Glutamatergic neuron (in vitro differentiated cells): ENCODE data around the gene NEDD1. TPM values are rescaled to one million over a fixed set of nuclear protein-coding genes. Genes with fewer than 3 reads are reported as not detected.

Experiments
- DNase-seq: peaks from one replicate; pipeline ENCODE4 v3.0.0; 2022
- H3K27ac Mint-ChIP-seq: one replicate; pipeline ENCODE4 v1.8.0; 2020; ENCODE audit warnings: mild to moderate bottlenecking, mixed read lengths, inconsistent platforms; ENCODE audit not compliant: unreplicated experiment
- H3K27me3 Mint-ChIP-seq: one replicate; pipeline ENCODE4 v1.8.0; 2020; ENCODE audit warnings: mild to moderate bottlenecking, moderate library complexity, mixed read lengths, inconsistent platforms; ENCODE audit not compliant: unreplicated experiment
- H3K36me3 Mint-ChIP-seq: one replicate; pipeline ENCODE4 v1.8.0; 2020; ENCODE audit warnings: mild to moderate bottlenecking, mixed read lengths, inconsistent platforms; ENCODE audit not compliant: unreplicated experiment
- H3K4me1 Mint-ChIP-seq: one replicate; pipeline ENCODE4 v1.8.0; 2020; ENCODE audit warnings: mild to moderate bottlenecking, low read depth, mixed read lengths, inconsistent platforms; ENCODE audit not compliant: unreplicated experiment
- H3K4me3 Mint-ChIP-seq: one replicate; pipeline ENCODE4 v1.8.0; 2020; ENCODE audit warnings: mild to moderate bottlenecking, mixed read lengths, inconsistent platforms; ENCODE audit not compliant: unreplicated experiment
- H3K9me3 Mint-ChIP-seq: one replicate; pipeline ENCODE4 v1.8.0; 2020; ENCODE audit warnings: mild to moderate bottlenecking, moderate library complexity, mixed read lengths, inconsistent platforms; ENCODE audit not compliant: unreplicated experiment
- CTCF ChIP-seq: fragments of 200-600 bp; sonication (generic); IDR thresholded peaks from one replicate; pipeline ENCODE4 v1.5.0; 2021; ENCODE audit not compliant: partially characterized antibody, unreplicated experiment
- total RNA-seq: library from RNA; stranded (reverse); fragmentation: NEBNext Ultra II Directional; extraction: Animal tissue kit (Norgen Biotek cat#: 25700); gene quantifications from one replicate; pipeline ENCODE4 v1.2.1, GENCODE V29; 2021; ENCODE audit not compliant: unreplicated experiment

The NEDD1 gene
- total RNA-seq, 1 donor from 2014 or later, result 11.4 TPM

- TF ChIP-seq CTCF, result no peak
- H3K9me3 Mint-ChIP-seq, result peaks cover 2% of the 10 kb centered on the region
- H3K36me3 Mint-ChIP-seq, result no peaks in the 10 kb centered on the region
- DNase-seq, result no peak
- H3K4me3 Mint-ChIP-seq, result no peak overlapping the region
- H3K4me1 Mint-ChIP-seq, result no peaks in the 10 kb centered on the region
- H3K27me3 Mint-ChIP-seq, result no peaks in the 10 kb centered on the region
- H3K27ac Mint-ChIP-seq, result no peak overlapping the region
These were observed 40.1 kb upstream of the NEDD1 start for GRCh38 chr12:96866801-96867590.

GRCh38 chr12:96870946-96871345, 36.1 kb upstream of the NEDD1 start:
- DNase-seq, result no peak
- H3K4me3 Mint-ChIP-seq, result no peak overlapping the region
- TF ChIP-seq CTCF, result no peak

GRCh38 chr12:96872961-96873360, 34.1 kb upstream of the NEDD1 start:
- TF ChIP-seq CTCF, result no peak
- Mint-ChIP-seq H3K36me3 (no peaks in the 10 kb centered on the region), H3K9me3 (peaks cover 2% of the 10 kb centered on the region), H3K4me3 (no peak overlapping the region), H3K4me1 (no peaks in the 10 kb centered on the region), H3K27ac (no peak overlapping the region), H3K27me3 (no peaks in the 10 kb centered on the region)
- DNase-seq, result no peak

More at GRCh38 chr12:96870946-96871345, 36.1 kb upstream of the NEDD1 start:
- Mint-ChIP-seq H3K4me1 (no peaks in the 10 kb centered on the region), H3K9me3 (peaks cover 2% of the 10 kb centered on the region), H3K27me3 (no peaks in the 10 kb centered on the region), H3K27ac (no peak overlapping the region), H3K36me3 (no peaks in the 10 kb centered on the region)

- no peaks in the 10 kb centered on the region for H3K4me1 Mint-ChIP-seq
- H3K27ac Mint-ChIP-seq, result no peak overlapping the region
- no peak overlapping the region for H3K4me3 Mint-ChIP-seq
- H3K27me3 Mint-ChIP-seq, result no peaks in the 10 kb centered on the region
- peaks cover 2% of the 10 kb centered on the region for H3K9me3 Mint-ChIP-seq
- TF ChIP-seq CTCF, result no peak
- H3K36me3 Mint-ChIP-seq, result no peaks in the 10 kb centered on the region
- DNase-seq, result no peak
These were observed 32.8 kb upstream of the NEDD1 start for GRCh38 chr12:96874211-96874610.

GRCh38 chr12:96876966-96877365, 30.1 kb upstream of the NEDD1 start:
- Mint-ChIP-seq H3K4me3 (no peak overlapping the region), H3K4me1 (no peaks in the 10 kb centered on the region)
- no peak for TF ChIP-seq CTCF

More at GRCh38 chr12:96876966-96877365, 30.1 kb upstream of the NEDD1 start:
- H3K27ac Mint-ChIP-seq, result no peak overlapping the region
- H3K9me3 Mint-ChIP-seq, result no peaks in the 10 kb centered on the region
- no peak for DNase-seq
- peaks cover 2% of the 10 kb centered on the region for H3K27me3 Mint-ChIP-seq
- no peaks in the 10 kb centered on the region for H3K36me3 Mint-ChIP-seq
